Neural progenitor cell (in vitro differentiated cells): ENCODE measurements around the gene LSP1. TPM values are rescaled to one million over a fixed set of nuclear protein-coding genes. Genes with fewer than 3 reads are reported as not detected.
A peak's percentile ranks its signal among the peaks of the same experiment; 100 is the strongest.

Source experiments
- DNase-seq: peaks from one replicate; pipeline ENCODE4 v3.0.0-alpha.2; 2016; ENCODE audit warnings: low spot score
- H2AFZ ChIP-seq: fragments of 200-600 bp; sonication (generic); replicated peaks from 2 replicates; pipeline ENCODE4 v1.6.1; 2016; ENCODE audit warnings: antibody characterized with exemption
- H3F3A ChIP-seq: fragments of 200-600 bp; sonication (generic); 2 replicates; pipeline ENCODE4 v1.6.1; 2016; ENCODE audit warnings: antibody characterized with exemption, low read depth
- H3K27ac ChIP-seq: fragments of 200-600 bp; sonication (generic); 2 replicates; pipeline ENCODE4 v1.5.1; 2016; ENCODE audit warnings: mild to moderate bottlenecking
- H3K27me3 ChIP-seq: fragments of 200-600 bp; sonication (generic); 2 replicates; pipeline ENCODE4 v1.6.1; 2016; ENCODE audit warnings: mild to moderate bottlenecking, moderate library complexity
- H3K36me3 ChIP-seq: fragments of 200-600 bp; sonication (generic); 2 replicates; pipeline ENCODE4 v1.5.1; 2016
- H3K4me1 ChIP-seq: fragments of 200-600 bp; sonication (generic); 2 replicates; pipeline ENCODE4 v1.6.1; 2016; ENCODE audit warnings: mixed run types
- H3K4me2 ChIP-seq: fragments of 200-600 bp; sonication (generic); 2 replicates; pipeline ENCODE4 v1.6.1; 2016
- H3K4me3 ChIP-seq: fragments of 200-600 bp; sonication (generic); 2 replicates; pipeline ENCODE4 v1.5.1; 2016
- H3K79me2 ChIP-seq: fragments of 200-600 bp; sonication (generic); 2 replicates; pipeline ENCODE4 v1.6.1; 2016; ENCODE audit warnings: low read depth
- H3K9ac ChIP-seq: fragments of 200-600 bp; sonication (generic); 2 replicates; pipeline ENCODE4 v1.6.1; 2016
- H3K9me3 ChIP-seq: fragments of 200-600 bp; sonication (generic); 2 replicates; pipeline ENCODE4 v1.5.1; 2016; ENCODE audit warnings: low read depth
- H4K20me1 ChIP-seq: fragments of 200-600 bp; sonication (generic); 2 replicates; pipeline ENCODE4 v1.6.1; 2016; ENCODE audit warnings: low read depth
- H3K27ac Mint-ChIP-seq: 3 replicates; pipeline ENCODE4 v1.8.0; 2021; ENCODE audit warnings: mixed read lengths
- H3K27me3 Mint-ChIP-seq: 2 replicates; pipeline ENCODE4 v1.8.0; 2022; ENCODE audit warnings: low read depth, mild to moderate bottlenecking, inconsistent platforms, moderate library complexity, mixed read lengths; ENCODE audit not compliant: insufficient read depth
- H3K36me3 Mint-ChIP-seq: 3 replicates; pipeline ENCODE4 v1.8.0; 2021; ENCODE audit warnings: mixed read lengths
- H3K4me1 Mint-ChIP-seq: 3 replicates; pipeline ENCODE4 v1.8.0; 2021; ENCODE audit warnings: mixed read lengths
- H3K4me3 Mint-ChIP-seq: 3 replicates; pipeline ENCODE4 v1.8.0; 2021; ENCODE audit warnings: mild to moderate bottlenecking, moderate library complexity, mixed read lengths
- H3K9me3 Mint-ChIP-seq: 3 replicates; pipeline ENCODE4 v1.8.0; 2020; ENCODE audit warnings: mixed read lengths
- EZH2 ChIP-seq: fragments of 200-600 bp; sonication (generic); IDR thresholded peaks from 2 replicates; pipeline ENCODE4 v1.6.1; 2017; ENCODE audit warnings: antibody characterized with exemption, mild to moderate bottlenecking, moderate library complexity
- EZH2phosphoT487 ChIP-seq: fragments of 200-600 bp; sonication (generic); IDR thresholded peaks from 2 replicates; pipeline ENCODE4 v1.6.1; 2017; ENCODE audit warnings: antibody characterized with exemption
- total RNA-seq: library from RNA; depleted of rRNA; stranded (reverse); fragments of >200 nt; gene quantifications from 2 replicates; pipeline ENCODE4 v1.2.3, GENCODE V29; 2015; ENCODE audit warnings: low replicate concordance
- TF ChIP-seq, protein P1 (sequence below): fragments of 200-600 bp; sonication (generic); IDR thresholded peaks from 2 replicates; pipeline ENCODE4 v1.5.1; 2017; ENCODE audit warnings: antibody characterized with exemption, mild to moderate bottlenecking

The LSP1 gene
- total RNA-seq, 1 donor from 2014 or later: not detected

DNA sequence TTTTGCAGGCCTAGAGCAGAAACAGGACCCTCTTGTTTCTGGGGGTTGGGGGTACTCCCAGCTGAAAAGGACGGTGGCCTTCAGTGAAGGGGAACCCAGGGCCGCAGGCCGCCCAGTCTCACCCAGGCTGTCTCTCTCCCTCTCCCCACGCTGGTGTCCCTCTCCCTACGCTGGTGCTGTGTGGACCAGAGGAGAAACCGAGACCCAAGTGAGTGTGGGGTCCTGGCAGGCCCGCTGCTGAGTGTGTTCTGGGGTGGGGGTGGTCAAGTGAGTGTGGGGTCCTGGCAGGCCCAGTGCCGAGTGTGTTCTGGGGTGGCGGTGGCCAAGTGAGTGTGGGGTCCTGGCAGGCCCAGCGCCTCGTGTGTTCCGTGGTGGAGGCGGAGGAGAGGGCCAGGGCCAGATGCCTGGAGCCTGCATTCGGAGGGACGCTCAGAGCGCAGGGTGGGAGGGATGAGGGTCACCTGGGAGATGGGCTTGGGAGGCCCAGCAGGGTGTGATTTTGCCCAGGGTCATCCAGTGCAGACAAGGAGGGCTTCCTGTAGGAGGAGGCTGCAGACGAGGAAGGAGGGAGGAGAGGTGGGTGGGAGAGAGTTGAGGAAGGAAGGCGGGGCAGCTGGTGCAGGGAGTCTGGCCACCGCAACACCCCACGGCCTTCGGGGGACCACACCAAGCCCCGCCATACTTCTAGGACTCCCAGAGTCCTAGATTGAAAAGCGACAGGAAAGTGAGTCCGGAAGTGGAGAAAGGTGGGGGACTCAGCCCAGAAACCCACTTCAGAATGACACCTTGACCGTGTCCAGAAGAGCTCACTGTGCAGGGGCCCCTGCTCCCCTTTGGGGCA, 77.0 kb downstream of the LSP1 start:
- peaks cover 4% of the 10 kb centered on the region for H3K4me1 ChIP-seq
- H2AFZ ChIP-seq: no peak overlapping the region
- peaks cover 18% of the 10 kb centered on the region for H3K27me3 Mint-ChIP-seq
- no peaks in the 10 kb centered on the region for H3K36me3 ChIP-seq
- no peak for DNase-seq
- no peaks in the 10 kb centered on the region for H3K27me3 ChIP-seq
- no peaks in the 10 kb centered on the region for H3K9me3 Mint-ChIP-seq
- H3K9me3 ChIP-seq: no peaks in the 10 kb centered on the region
- TF ChIP-seq, protein P1, sequence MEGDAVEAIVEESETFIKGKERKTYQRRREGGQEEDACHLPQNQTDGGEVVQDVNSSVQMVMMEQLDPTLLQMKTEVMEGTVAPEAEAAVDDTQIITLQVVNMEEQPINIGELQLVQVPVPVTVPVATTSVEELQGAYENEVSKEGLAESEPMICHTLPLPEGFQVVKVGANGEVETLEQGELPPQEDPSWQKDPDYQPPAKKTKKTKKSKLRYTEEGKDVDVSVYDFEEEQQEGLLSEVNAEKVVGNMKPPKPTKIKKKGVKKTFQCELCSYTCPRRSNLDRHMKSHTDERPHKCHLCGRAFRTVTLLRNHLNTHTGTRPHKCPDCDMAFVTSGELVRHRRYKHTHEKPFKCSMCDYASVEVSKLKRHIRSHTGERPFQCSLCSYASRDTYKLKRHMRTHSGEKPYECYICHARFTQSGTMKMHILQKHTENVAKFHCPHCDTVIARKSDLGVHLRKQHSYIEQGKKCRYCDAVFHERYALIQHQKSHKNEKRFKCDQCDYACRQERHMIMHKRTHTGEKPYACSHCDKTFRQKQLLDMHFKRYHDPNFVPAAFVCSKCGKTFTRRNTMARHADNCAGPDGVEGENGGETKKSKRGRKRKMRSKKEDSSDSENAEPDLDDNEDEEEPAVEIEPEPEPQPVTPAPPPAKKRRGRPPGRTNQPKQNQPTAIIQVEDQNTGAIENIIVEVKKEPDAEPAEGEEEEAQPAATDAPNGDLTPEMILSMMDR: no peak
- no peak for TF ChIP-seq EZH2
- no peak overlapping the region for H3K9ac ChIP-seq
- H3K27ac ChIP-seq: no peak overlapping the region
- no peak overlapping the region for H3K4me2 ChIP-seq
- H3K27ac Mint-ChIP-seq: peak overlapping the region; percentile 69
- no peaks in the 10 kb centered on the region for H3K36me3 Mint-ChIP-seq
- H3K79me2 ChIP-seq: no peaks in the 10 kb centered on the region
- H3F3A ChIP-seq: no peaks in the 10 kb centered on the region
- H3K4me3 Mint-ChIP-seq: no peak overlapping the region
- H4K20me1 ChIP-seq: no peaks in the 10 kb centered on the region
- H3K4me1 Mint-ChIP-seq: peaks cover 17% of the 10 kb centered on the region
- H3K4me3 ChIP-seq: no peak overlapping the region

GRCh38 chr11:1930462-1930830, 77.6 kb downstream of the LSP1 start:
- H3K9ac ChIP-seq: no peak overlapping the region
- H3K9me3 ChIP-seq: no peaks in the 10 kb centered on the region
- Mint-ChIP-seq H3K4me1 (peaks cover 17% of the 10 kb centered on the region), H3K36me3 (no peaks in the 10 kb centered on the region), H3K4me3 (peak overlapping the region; percentile 73), H3K27me3 (peaks cover 18% of the 10 kb centered on the region), H3K9me3 (no peaks in the 10 kb centered on the region), H3K27ac (peak overlapping the region; percentile 97)
- H3K79me2 ChIP-seq: no peaks in the 10 kb centered on the region
- no peak for TF ChIP-seq EZH2
- TF ChIP-seq, protein P1: no peak
- TF ChIP-seq EZH2phosphoT487: no peak
- H3K36me3 ChIP-seq: no peaks in the 10 kb centered on the region
- peaks cover 4% of the 10 kb centered on the region for H3K4me1 ChIP-seq
- H3K27ac ChIP-seq: no peak overlapping the region
- H3K4me2 ChIP-seq: no peak overlapping the region
- H2AFZ ChIP-seq: no peak overlapping the region
- no peaks in the 10 kb centered on the region for H3K27me3 ChIP-seq
- H3F3A ChIP-seq: no peaks in the 10 kb centered on the region
- no peaks in the 10 kb centered on the region for H4K20me1 ChIP-seq
- H3K4me3 ChIP-seq: no peak overlapping the region
- peak; percentile 1 for DNase-seq

- Mint-ChIP-seq H3K27me3 (peaks cover 16% of the 10 kb centered on the region), H3K27ac (peak overlapping the region; percentile 16), H3K4me3 (no peak overlapping the region), H3K36me3 (no peaks in the 10 kb centered on the region), H3K4me1 (peaks cover 13% of the 10 kb centered on the region), H3K9me3 (no peaks in the 10 kb centered on the region)
- Histone ChIP-seq H3K4me2 (no peak overlapping the region), H3K9me3 (no peaks in the 10 kb centered on the region), H3F3A (no peaks in the 10 kb centered on the region), H3K4me3 (no peak overlapping the region), H3K36me3 (no peaks in the 10 kb centered on the region), H3K4me1 (peaks cover 4% of the 10 kb centered on the region), H3K27me3 (no peaks in the 10 kb centered on the region), H4K20me1 (no peaks in the 10 kb centered on the region), H3K79me2 (no peaks in the 10 kb centered on the region), H3K9ac (no peak overlapping the region), H2AFZ (peak overlapping the region; percentile 26), H3K27ac (no peak overlapping the region)
- no peak for DNase-seq
- TF ChIP-seq EZH2 (no peak), EZH2phosphoT487 (no peak)
- TF ChIP-seq, protein P1: no peak
These were observed 78.6 kb downstream of the LSP1 start for GRCh38 chr11:1931341-1932104.
